Ectodermal cell (in vitro differentiated cells): ENCODE measurements around the gene ARR3.
"Not testable (repeated sequence)": the region's sequence is repeated elsewhere in the genome, so short reads cannot be mapped to it uniquely, and the experiment has no call there.

Experiments
- H3K27ac ChIP-seq: 2 replicates; pipeline ENCODE4 v1.7.0; 2013; ENCODE audit warnings: mild to moderate bottlenecking, low read depth, low read length; ENCODE audit not compliant: insufficient read depth, poor library complexity, severe bottlenecking
- H3K27me3 ChIP-seq: 2 replicates; pipeline ENCODE4 v1.7.0; 2013; ENCODE audit warnings: mild to moderate bottlenecking, low read length; ENCODE audit not compliant: insufficient read depth, control insufficient read depth, poor library complexity, severe bottlenecking
- H3K36me3 ChIP-seq: one replicate; pipeline ENCODE4 v1.7.0; 2013; ENCODE audit warnings: low read length; ENCODE audit not compliant: control insufficient read depth, insufficient read depth
- H3K4me1 ChIP-seq: one replicate; pipeline ENCODE4 v1.7.0; 2013; ENCODE audit warnings: low read length; ENCODE audit not compliant: control insufficient read depth, insufficient read depth
- H3K4me3 ChIP-seq: 2 replicates; pipeline ENCODE4 v1.7.0; 2013; ENCODE audit warnings: low read depth, low read length, control low read depth; ENCODE audit not compliant: insufficient read depth
- H3K9me3 ChIP-seq: 2 replicates; pipeline ENCODE4 v1.7.0; 2013; ENCODE audit warnings: mild to moderate bottlenecking, low read length, moderate library complexity; ENCODE audit not compliant: control insufficient read depth
- WGBS, 2 experiments: methylation state at CpG; one replicate each; pipeline ENCODE4 v1.1.7; 2013; ENCODE audit warnings: missing lambda C conversion rate in 2 of 2; 5-methylcytosine and 5-hydroxymethylcytosine counted together

Gene ARR3

GRCh38 chrX:70322784-70323183, 54.6 kb downstream of the ARR3 start:
- H3K36me3 ChIP-seq: no peaks in the 10 kb centered on the region
- H3K27me3 ChIP-seq: no peaks in the 10 kb centered on the region
- no peak overlapping the region for H3K4me3 ChIP-seq
- H3K9me3 ChIP-seq: no peaks in the 10 kb centered on the region
- H3K4me1 ChIP-seq: no peaks in the 10 kb centered on the region
- 84 to 87% methylated on average over 4 of the region's 4 CpGs for WGBS, 2 experiments
- no peak overlapping the region for H3K27ac ChIP-seq

- not testable (repeated sequence) for H3K4me1 ChIP-seq, H3K36me3 ChIP-seq, H3K4me3 ChIP-seq, H3K9me3 ChIP-seq, H3K27me3 ChIP-seq, H3K27ac ChIP-seq
- 93 to 96% methylated on average over 6 of the region's 6 CpGs for WGBS, 2 experiments
Measured at GRCh38 chrX:70323628-70324027, 55.5 kb downstream of the ARR3 start.

- H3K9me3 ChIP-seq: no peaks in the 10 kb centered on the region
- H3K4me3 ChIP-seq: no peak overlapping the region
- H3K36me3 ChIP-seq: no peaks in the 10 kb centered on the region
- no peaks in the 10 kb centered on the region for H3K4me1 ChIP-seq
- WGBS, 2 experiments: 92 to 100% methylated on average over 1 of the region's 2 CpGs
- no peak overlapping the region for H3K27ac ChIP-seq
- no peaks in the 10 kb centered on the region for H3K27me3 ChIP-seq
Measured at GRCh38 chrX:70324326-70324725, 56.2 kb downstream of the ARR3 start.

- Histone ChIP-seq H3K27me3 (no peaks in the 10 kb centered on the region), H3K27ac (no peak overlapping the region), H3K36me3 (peaks cover 4% of the 10 kb centered on the region), H3K4me3 (no peak overlapping the region), H3K4me1 (no peaks in the 10 kb centered on the region), H3K9me3 (no peaks in the 10 kb centered on the region)
- WGBS, 2 experiments: no CpG with 5 or more reads among the region's 1 CpG
Measured at GRCh38 chrX:70331161-70331560, 63.0 kb downstream of the ARR3 start.
